Erythroblast (primary cell): ENCODE data around the gene SUN3.

Experiments
- GATA1 ChIP-seq: IDR thresholded peaks from 2 replicates; pipeline ENCODE4 v1.6.1; 2011; ENCODE audit warnings: low read depth, mild to moderate bottlenecking, control low read depth, low read length, moderate library complexity
- POLR2A ChIP-seq: IDR thresholded peaks from 2 replicates; pipeline ENCODE4 v1.6.1; 2011; ENCODE audit warnings: mild to moderate bottlenecking, low read length

DNA sequence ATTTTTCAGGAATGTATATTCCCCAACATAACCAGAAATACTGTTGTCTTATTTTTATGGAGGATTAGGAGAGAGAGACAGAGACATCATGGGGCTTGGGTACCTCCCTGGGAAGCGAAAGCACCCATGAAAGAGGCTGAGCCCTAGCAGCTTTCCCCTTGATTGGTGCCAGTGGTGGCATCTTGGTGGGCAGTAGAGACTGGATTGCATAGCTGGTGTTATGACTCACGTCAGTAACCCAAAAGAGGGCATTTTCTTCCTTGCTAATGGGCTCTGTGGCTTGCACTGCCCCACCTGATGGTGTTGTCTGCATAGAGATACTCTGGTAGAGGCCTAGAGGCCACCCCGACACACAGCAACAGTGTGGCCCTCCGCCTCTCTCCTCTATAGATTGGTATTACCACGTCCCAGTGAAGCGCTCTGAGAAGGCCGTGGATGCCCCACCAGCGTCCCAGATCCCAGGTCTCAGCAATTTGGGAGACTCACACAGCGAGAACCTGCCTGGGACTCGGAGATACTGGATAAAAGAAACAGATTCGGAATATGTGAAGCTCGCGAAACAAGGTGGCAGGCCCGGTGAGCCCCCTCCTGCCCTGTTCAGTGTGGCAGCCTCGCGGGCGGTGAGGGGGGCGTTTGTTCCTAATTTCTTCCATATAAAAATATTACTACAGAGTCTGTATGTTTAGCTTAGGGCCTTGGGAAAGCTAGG lies 12.2 kb upstream of the SUN3 start:
- TF ChIP-seq POLR2A, result no peak
- TF ChIP-seq GATA1, result no peak
